B cell (primary cell): ENCODE data around the gene TLE3.

Source experiments
- EZH2 ChIP-seq: IDR thresholded peaks from 2 replicates; pipeline ENCODE4 v1.6.1; 2012; ENCODE audit warnings: borderline replicate concordance, low read depth, mild to moderate bottlenecking, moderate library complexity, low read length; ENCODE audit not compliant: insufficient read depth, poor library complexity, severe bottlenecking
- TF ChIP-seq, protein P1 (sequence below): fragments of 200-600 bp; IDR thresholded peaks from one replicate; pipeline ENCODE4 v1.8.0; 2022; ENCODE audit warnings: antibody characterized with exemption, mild to moderate bottlenecking

DNA sequence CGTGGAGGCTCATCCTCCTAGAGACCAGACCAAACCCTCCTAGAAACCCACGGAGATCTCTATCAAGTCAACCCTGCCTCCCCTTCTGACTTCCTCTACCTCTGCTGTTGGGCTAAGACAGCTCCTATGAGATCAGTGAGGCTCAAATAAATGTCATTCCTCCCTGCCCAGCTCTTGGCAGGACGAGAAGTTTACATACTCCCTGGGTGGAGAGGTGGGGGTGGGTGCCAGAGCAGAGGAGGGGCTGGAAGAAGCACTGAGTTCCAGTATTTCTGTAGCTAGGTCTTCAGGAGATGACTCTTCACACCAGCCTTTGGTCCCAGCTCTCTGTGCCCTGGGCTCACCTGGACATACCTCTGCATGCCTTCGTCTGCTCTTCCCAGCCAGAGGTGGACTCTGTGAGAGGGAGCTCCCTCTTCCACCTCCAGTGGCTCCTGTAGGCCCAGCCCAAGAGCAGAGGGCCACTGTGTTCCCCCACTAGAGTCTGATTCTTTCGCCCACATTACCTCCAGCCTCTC, 42.4 kb upstream of the TLE3 start:
- TF ChIP-seq, protein P1, sequence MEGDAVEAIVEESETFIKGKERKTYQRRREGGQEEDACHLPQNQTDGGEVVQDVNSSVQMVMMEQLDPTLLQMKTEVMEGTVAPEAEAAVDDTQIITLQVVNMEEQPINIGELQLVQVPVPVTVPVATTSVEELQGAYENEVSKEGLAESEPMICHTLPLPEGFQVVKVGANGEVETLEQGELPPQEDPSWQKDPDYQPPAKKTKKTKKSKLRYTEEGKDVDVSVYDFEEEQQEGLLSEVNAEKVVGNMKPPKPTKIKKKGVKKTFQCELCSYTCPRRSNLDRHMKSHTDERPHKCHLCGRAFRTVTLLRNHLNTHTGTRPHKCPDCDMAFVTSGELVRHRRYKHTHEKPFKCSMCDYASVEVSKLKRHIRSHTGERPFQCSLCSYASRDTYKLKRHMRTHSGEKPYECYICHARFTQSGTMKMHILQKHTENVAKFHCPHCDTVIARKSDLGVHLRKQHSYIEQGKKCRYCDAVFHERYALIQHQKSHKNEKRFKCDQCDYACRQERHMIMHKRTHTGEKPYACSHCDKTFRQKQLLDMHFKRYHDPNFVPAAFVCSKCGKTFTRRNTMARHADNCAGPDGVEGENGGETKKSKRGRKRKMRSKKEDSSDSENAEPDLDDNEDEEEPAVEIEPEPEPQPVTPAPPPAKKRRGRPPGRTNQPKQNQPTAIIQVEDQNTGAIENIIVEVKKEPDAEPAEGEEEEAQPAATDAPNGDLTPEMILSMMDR: no peak
- no peak for TF ChIP-seq EZH2
